Gastroesophageal sphincter (tissue), 3 donors: ENCODE measurements around the gene METRNL.

Experiments
- POLR2A ChIP-seq, 2 donors: fragments of 450-650 bp; IDR thresholded peaks; one replicate each; pipeline ENCODE4 v1.6.1; 2017; ENCODE audit warnings: antibody characterized with exemption in 2 of 2, mild to moderate bottlenecking in 2 of 2, moderate library complexity in 1 of 2
- POLR2AphosphoS5 ChIP-seq: sonication (generic); formaldehyde crosslinking; IDR thresholded peaks from one replicate; pipeline ENCODE4 v1.6.1; 2017; ENCODE audit warnings: antibody characterized with exemption
- TF ChIP-seq, protein P1 (sequence below), 4 experiments: fragments of 200-600 bp in 2 of 4; fragments of 450-650 bp in 2 of 4; sonication (generic) in 1 of 4; IDR thresholded peaks; one replicate each; pipeline ENCODE4 v1.5.1; 2017 to 2019; ENCODE audit warnings: antibody characterized with exemption in 4 of 4, mild to moderate bottlenecking in 2 of 4, moderate library complexity in 2 of 4

DNA sequence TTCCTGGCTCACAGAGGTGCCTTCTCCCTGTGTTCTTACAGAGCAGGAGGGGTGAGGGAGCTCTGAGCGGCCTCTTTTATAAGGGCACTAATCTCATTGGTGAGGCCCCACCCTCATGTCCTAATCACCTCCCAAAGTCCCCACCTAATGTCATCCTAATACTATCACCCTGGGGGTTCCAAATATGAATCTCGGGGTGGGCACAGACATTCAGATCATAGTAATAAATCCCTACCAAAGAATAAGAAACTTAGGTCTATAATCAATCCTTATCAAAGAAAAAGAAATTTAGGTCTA, 32.3 kb upstream of the METRNL start:
- TF ChIP-seq, protein P1, sequence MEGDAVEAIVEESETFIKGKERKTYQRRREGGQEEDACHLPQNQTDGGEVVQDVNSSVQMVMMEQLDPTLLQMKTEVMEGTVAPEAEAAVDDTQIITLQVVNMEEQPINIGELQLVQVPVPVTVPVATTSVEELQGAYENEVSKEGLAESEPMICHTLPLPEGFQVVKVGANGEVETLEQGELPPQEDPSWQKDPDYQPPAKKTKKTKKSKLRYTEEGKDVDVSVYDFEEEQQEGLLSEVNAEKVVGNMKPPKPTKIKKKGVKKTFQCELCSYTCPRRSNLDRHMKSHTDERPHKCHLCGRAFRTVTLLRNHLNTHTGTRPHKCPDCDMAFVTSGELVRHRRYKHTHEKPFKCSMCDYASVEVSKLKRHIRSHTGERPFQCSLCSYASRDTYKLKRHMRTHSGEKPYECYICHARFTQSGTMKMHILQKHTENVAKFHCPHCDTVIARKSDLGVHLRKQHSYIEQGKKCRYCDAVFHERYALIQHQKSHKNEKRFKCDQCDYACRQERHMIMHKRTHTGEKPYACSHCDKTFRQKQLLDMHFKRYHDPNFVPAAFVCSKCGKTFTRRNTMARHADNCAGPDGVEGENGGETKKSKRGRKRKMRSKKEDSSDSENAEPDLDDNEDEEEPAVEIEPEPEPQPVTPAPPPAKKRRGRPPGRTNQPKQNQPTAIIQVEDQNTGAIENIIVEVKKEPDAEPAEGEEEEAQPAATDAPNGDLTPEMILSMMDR (IDR thresholded peaks at IDR 0.05) = no peak
- no peak for TF ChIP-seq POLR2A (IDR thresholded peaks at IDR 0.05)
- TF ChIP-seq POLR2AphosphoS5 = no peak
